Hepatocyte (in vitro differentiated cells): ENCODE data around the gene KCTD13. TPM values are rescaled to one million over a fixed set of nuclear protein-coding genes. Genes with fewer than 3 reads are reported as not detected.
"Not testable (repeated sequence)": the region's sequence is repeated elsewhere in the genome, so short reads cannot be mapped to it uniquely, and the experiment has no call there.

ENCODE experiments used
- DNase-seq: peaks from one replicate; pipeline ENCODE4 v3.0.0-alpha.2; 2016; ENCODE audit warnings: low spot score
- H2AFZ ChIP-seq: fragments of 200-600 bp; sonication (generic); 2 replicates; pipeline ENCODE4 v1.6.0; 2016; ENCODE audit warnings: antibody characterized with exemption, mild to moderate bottlenecking
- H3K27ac ChIP-seq: fragments of 200-600 bp; sonication (generic); 2 replicates; pipeline ENCODE4 v1.5.1; 2016; ENCODE audit warnings: mild to moderate bottlenecking
- H3K27me3 ChIP-seq: fragments of 200-600 bp; sonication (generic); 2 replicates; pipeline ENCODE4 v1.6.1; 2016
- H3K36me3 ChIP-seq: fragments of 200-600 bp; sonication (generic); replicated peaks from 2 replicates; pipeline ENCODE4 v1.5.1; 2016; ENCODE audit warnings: low read depth; ENCODE audit not compliant: insufficient read depth
- H3K4me1 ChIP-seq: fragments of 200-600 bp; sonication (generic); 2 replicates; pipeline ENCODE4 v1.5.1; 2016; ENCODE audit warnings: mild to moderate bottlenecking, moderate library complexity; ENCODE audit not compliant: insufficient read depth
- H3K4me2 ChIP-seq: fragments of 200-600 bp; sonication (generic); 2 replicates; pipeline ENCODE4 v1.6.0; 2016
- H3K4me3 ChIP-seq: fragments of 200-600 bp; sonication (generic); 2 replicates; pipeline ENCODE4 v1.5.1; 2016; ENCODE audit warnings: mild to moderate bottlenecking
- H3K79me2 ChIP-seq: fragments of 200-600 bp; sonication (generic); 2 replicates; pipeline ENCODE4 v1.6.0; 2017; ENCODE audit warnings: mild to moderate bottlenecking
- H3K9me2 ChIP-seq: fragments of 200-600 bp; sonication (generic); replicated peaks from 2 replicates; pipeline ENCODE4 v1.6.0; 2017; ENCODE audit warnings: mild to moderate bottlenecking; ENCODE audit not compliant: insufficient read depth
- H3K9me3 ChIP-seq: fragments of 200-600 bp; sonication (generic); 2 replicates; pipeline ENCODE4 v1.5.1; 2016; ENCODE audit warnings: low read depth, mild to moderate bottlenecking
- H4K20me1 ChIP-seq: fragments of 200-600 bp; sonication (generic); 2 replicates; pipeline ENCODE4 v1.6.0; 2016; ENCODE audit warnings: mild to moderate bottlenecking; ENCODE audit not compliant: insufficient read depth, poor library complexity, severe bottlenecking
- CTCF ChIP-seq: fragments of 200-600 bp; sonication (generic); IDR thresholded peaks from 2 replicates; pipeline ENCODE4 v1.5.1; 2016; ENCODE audit warnings: antibody characterized with exemption, mild to moderate bottlenecking; ENCODE audit not compliant: poor library complexity
- EZH2 ChIP-seq: fragments of 200-600 bp; sonication (generic); IDR thresholded peaks from 2 replicates; pipeline ENCODE4 v1.6.1; 2016; ENCODE audit warnings: antibody characterized with exemption, mild to moderate bottlenecking, borderline replicate concordance
- EZH2phosphoT487 ChIP-seq: fragments of 200-600 bp; sonication (generic); IDR thresholded peaks from one replicate; pipeline ENCODE4 v1.6.1; 2018; ENCODE audit warnings: antibody characterized with exemption, mild to moderate bottlenecking, low read depth, moderate library complexity; ENCODE audit not compliant: unreplicated experiment, severe bottlenecking
- WGBS: methylation state at CpG from one replicate; pipeline ENCODE4 v1.1.6; 2016; ENCODE audit warnings: low lambda C conversion rate; ENCODE audit errors: missing lambda C conversion rate; 5-methylcytosine and 5-hydroxymethylcytosine counted together
- polyA plus RNA-seq: library from polyadenylated mRNA; unstranded; fragments of >200 nt; fragmentation: Nextera tagmentation; extraction: Ambion mirVana; gene quantifications from 2 replicates; pipeline ENCODE4 v1.2.1, GENCODE V29; 2016
- total RNA-seq: library from RNA; depleted of rRNA; stranded (reverse); fragments of >200 nt; gene quantifications from 2 replicates; pipeline ENCODE4 v1.2.3, GENCODE V29; 2014

Gene KCTD13
- total and polyA plus RNA-seq, 2 experiments from 2014 or later, result 14.3 to 18.8 TPM

DNA sequence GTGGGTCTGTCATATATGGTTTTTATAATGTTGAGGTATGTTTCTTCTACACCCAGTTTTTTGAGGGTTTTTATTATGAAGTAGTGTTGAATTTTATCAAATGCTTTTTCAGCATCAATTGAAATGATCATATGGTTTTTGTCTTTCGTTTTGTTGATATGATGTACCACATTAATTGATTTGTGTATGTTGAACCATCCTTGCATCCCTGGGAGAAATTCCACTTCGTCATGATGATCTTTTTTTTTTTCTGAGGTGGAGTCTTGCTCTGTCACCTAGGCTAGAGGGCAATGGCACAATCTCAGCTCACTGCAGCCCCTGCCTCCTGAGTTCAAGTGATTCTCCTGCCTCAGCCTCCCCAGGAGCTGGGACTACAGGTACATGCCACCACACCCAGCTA, 21.9 kb upstream of the KCTD13 start:
- Histone ChIP-seq H4K20me1 (no peaks in the 10 kb centered on the region), H3K9me3 (no peaks in the 10 kb centered on the region), H3K27me3 (no peaks in the 10 kb centered on the region), H3K4me1 (peaks cover 19% of the 10 kb centered on the region), H3K79me2 (no peaks in the 10 kb centered on the region), H3K9me2 (no peaks in the 10 kb centered on the region), H3K27ac (no peak overlapping the region), H3K36me3 (no peaks in the 10 kb centered on the region), H3K4me2 (no peak overlapping the region), H2AFZ (no peak overlapping the region), H3K4me3 (no peak overlapping the region)
- TF ChIP-seq CTCF, result no peak
- TF ChIP-seq EZH2phosphoT487, result no peak
- TF ChIP-seq EZH2, result no peak
- no peak for DNase-seq
- WGBS, result 90% methylated on average over 2 of the region's 2 CpGs

DNA sequence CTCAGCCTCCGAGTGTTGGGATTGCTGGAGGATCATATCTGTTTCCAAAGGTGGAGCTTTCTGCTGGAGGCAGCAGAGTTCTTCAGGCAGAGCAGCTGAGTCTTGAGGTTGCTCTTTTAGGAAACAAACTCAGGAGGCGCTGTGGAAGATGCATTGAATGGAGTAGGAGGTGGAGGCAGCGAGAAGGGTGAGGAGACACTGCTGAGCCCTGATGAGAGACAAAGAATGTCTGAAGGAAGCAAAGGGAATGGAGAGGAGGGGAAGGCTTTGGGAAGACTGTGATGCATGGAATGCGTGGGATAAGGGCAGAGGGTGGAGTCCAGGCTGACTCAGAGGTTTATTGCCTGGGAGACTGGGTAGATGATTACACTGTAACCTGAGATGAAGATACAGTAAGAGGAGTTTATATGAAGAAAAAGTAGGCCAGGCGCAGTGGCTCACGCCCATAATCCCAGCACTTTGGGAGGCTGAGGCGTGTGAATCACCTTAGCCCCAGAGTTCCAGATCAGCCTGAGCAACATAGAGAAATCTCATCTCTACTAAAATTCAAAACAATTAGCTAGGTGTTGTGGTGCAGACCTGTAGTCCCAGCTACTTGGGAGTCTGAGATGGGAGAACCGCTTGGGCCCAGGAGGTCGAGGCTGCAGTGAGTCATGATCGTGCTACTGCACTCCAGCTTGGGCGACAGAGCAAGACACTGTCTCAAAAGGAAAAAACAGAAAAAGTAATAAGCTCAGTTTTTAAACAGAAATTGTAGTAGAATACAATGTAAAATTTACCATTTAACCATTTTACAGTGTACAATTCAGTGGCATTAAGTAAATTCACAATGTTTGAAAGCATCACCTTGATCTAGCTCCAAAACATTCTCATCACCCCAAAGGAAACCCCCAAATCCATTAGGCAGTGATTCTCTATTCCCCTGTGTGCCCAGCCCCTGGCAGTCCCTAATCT, 18.1 kb upstream of the KCTD13 start:
- Histone ChIP-seq H3K27ac (peak overlapping the region; percentile 93), H3K9me3 (no peaks in the 10 kb centered on the region), H3K4me2 (peak overlapping the region; percentile 59), H3K36me3 (no peaks in the 10 kb centered on the region), H2AFZ (peak overlapping the region; percentile 8), H4K20me1 (no peaks in the 10 kb centered on the region), H3K4me1 (peaks cover 19% of the 10 kb centered on the region), H3K4me3 (no peak overlapping the region), H3K9me2 (no peaks in the 10 kb centered on the region), H3K27me3 (no peaks in the 10 kb centered on the region), H3K79me2 (no peaks in the 10 kb centered on the region)
- WGBS, result 20% methylated on average over 11 of the region's 11 CpGs
- DNase-seq, result peak; percentile 91
- TF ChIP-seq CTCF (peak; percentile 41), EZH2phosphoT487 (no peak), EZH2 (no peak)

DNA sequence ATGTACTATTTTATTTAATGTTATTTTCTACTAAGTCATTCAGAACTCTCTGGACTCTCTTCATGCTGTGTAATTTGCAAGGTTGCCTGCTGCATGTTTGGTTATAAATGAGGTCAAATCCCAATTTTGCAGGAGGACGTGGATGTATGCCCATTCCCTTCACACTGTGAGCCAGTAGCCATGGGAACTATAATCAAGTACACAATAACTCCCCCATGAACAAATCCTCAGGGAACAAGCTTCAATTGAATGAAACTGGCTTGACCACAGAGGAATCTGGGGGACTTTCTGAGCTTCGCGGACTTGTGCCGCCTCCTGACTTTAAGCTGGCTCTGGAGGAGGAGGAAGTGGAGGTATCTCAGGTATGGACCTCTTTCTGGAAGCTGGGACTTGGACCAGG, 14.6 kb upstream of the KCTD13 start:
- Histone ChIP-seq H3K79me2 (no peaks in the 10 kb centered on the region), H3K27ac (no peak overlapping the region), H3K9me2 (no peaks in the 10 kb centered on the region), H3K4me2 (no peak overlapping the region), H3K27me3 (no peaks in the 10 kb centered on the region), H3K4me3 (no peak overlapping the region), H3K36me3 (no peaks in the 10 kb centered on the region), H3K4me1 (peaks cover 19% of the 10 kb centered on the region), H3K9me3 (no peaks in the 10 kb centered on the region), H4K20me1 (no peaks in the 10 kb centered on the region), H2AFZ (no peak overlapping the region)
- 93% methylated on average over 4 of the region's 4 CpGs for whole genome bisulfite sequencing
- no peak for DNase-seq
- TF ChIP-seq EZH2phosphoT487 (no peak), EZH2 (no peak), CTCF (no peak)

- not testable (repeated sequence) for H3K4me1 ChIP-seq, H3K4me3 ChIP-seq, H3K27me3 ChIP-seq, H3K4me2 ChIP-seq, H3K9me3 ChIP-seq, H4K20me1 ChIP-seq, DNase-seq, H3K79me2 ChIP-seq, H2AFZ ChIP-seq, H3K9me2 ChIP-seq, H3K36me3 ChIP-seq, H3K27ac ChIP-seq
- 97% methylated on average over 2 of the region's 2 CpGs for WGBS
Observed at GRCh38 chr16:29931750-29932149, 5.7 kb upstream of the KCTD13 start.
